Left renal cortex interstitium (tissue), 4 donors: Measurements from ENCODE around the gene NCOA3. TPM values are rescaled to one million over a fixed set of nuclear protein-coding genes. Genes with fewer than 3 reads are reported as not detected.
"Not testable (repeated sequence)": the region's sequence is repeated elsewhere in the genome, so short reads cannot be mapped to it uniquely, and the experiment has no call there.

ENCODE experiments used
- DNase-seq, 4 donors: peaks; one replicate each; pipeline ENCODE4 v3.0.0-alpha.2; 2013; ENCODE audit warnings: low read depth in 4 of 4, low spot score in 2 of 4, missing footprints in 1 of 4
- polyA plus RNA-seq, 4 donors: library from polyadenylated mRNA; unstranded; fragments of 120-200 nt; gene quantifications; one replicate each; pipeline ENCODE4 v1.2.1, GENCODE V29; 2013; ENCODE audit not compliant: insufficient read length in 4 of 4

The NCOA3 gene
- polyA plus RNA-seq, 4 donors: 29.9 to 38.9 (median 37.7) TPM

DNA sequence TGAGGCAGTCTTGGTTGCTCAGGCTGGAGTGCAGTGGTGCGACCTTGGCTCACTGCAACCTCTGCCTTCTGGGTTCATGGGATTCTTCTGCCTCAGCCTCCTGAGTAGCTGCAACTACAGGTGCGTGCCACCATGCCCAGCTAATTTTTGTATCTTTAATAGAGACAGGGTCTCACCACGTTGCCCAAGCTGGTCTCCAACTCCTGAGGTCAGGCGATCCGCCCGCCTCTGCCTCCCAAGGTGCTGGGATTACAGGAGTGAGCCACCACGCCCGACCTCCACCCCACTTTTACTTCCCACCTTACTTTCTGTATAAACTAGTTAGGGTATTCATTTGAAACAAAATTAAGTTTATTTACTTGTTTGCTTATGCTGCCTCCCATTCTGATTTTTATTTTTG lies 86.5 kb downstream of the NCOA3 start:
- no peak for DNase-seq

DNA sequence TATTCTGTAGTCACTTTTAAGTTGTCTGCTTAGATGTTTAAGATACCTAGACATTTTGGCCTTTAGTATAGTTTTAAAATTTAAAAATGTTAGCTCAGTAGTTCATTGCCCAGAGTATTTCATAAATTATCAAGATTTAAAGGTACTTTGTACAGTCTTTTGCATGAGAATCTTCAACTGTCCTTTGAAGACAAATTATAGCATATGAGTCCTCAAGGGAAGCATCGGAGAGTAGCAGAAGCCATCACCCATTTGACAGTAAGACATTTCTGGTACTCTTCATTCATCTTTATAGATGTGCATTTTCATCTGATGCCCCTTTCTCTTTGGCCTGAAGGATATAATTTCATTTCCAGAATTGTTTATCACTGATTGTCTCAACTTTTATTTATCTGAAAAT lies 89.5 kb downstream of the NCOA3 start:
- no peak for DNase-seq

DNA sequence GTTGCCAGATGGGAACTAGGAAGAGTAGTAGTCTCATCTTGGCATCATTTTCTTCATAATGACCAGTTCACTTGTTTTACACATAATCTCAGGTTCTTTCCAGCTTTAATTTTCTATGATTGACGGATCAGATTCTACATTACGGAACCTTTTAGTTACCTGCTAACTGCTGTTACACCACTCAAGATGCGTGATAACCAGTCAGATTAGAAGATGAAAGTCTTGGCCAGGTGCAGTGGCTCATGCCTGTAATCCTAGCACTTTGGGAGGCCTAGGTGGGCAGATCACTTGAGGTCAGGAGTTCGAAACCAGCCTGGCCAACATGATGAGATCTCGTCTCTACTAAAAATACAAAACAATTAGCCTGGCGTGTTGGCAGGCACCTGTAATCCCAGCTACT lies 92.5 kb downstream of the NCOA3 start:
- no peak for DNase-seq

DNA sequence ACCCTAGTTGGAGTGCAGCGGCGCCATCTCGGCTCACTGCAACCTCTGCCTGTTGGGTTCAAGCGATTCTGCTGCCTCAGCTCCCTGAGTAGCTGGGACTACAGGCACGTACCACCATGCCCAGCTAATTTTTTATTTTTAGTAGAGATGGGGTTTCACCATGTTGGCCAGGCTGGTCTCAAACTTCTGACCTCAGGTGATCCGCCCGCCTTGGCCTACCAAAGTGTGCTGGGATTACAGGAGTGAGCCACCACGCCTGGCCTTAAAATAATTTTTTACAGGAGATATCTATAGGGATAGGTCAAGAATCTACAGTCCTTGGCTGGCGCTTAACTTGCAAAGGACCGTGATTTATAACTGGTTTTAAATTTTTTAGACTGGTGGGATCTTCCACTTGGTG lies 93.5 kb downstream of the NCOA3 start:
- not testable (repeated sequence) for DNase-seq

DNA sequence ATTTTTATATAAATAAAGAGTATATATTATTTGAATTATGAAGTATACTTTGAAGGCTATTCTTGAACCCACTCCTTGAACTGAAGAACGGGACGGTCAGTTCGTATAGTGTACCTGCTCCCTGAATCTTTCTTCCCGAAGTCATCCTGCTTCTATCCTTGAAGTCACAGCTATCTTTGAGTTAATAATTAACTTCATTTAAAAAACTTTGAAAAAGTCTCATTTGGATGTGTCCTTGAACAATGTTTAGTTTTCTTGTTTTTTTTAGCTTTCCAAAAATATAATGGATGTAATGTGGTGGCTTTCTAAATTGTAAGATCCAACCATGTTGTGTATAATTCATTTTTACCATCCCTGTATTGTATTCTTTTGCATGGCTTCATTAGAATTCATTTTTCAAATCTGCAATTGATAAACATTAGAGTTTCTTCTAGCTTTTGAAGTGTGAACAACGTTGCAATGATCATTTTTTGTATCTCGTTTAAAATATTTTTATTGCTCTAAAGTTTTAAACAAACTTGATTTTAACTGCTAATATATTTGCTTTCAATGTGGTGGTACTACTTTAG lies 94.4 kb downstream of the NCOA3 start:
- DNase-seq: no peak

DNA sequence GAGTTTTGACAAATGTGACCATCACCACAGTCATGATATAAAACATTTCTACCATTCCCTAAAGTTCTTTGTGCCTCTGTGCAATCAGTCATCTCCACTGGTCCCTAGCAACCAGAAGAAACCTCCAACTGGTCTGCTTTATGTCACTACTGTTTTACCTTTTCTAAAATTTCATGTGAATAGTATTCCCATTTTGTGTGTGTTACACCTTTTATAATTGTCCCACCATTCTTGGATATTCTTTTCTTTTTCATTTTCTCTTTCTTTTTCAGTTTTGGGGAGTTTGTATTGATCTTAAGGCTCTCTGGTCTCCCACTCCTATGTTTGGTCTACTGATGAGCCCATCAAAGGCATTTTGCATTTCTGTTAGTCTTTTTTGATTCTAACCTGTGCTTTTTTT lies 95.4 kb downstream of the NCOA3 start:
- no peak for DNase-seq

DNA sequence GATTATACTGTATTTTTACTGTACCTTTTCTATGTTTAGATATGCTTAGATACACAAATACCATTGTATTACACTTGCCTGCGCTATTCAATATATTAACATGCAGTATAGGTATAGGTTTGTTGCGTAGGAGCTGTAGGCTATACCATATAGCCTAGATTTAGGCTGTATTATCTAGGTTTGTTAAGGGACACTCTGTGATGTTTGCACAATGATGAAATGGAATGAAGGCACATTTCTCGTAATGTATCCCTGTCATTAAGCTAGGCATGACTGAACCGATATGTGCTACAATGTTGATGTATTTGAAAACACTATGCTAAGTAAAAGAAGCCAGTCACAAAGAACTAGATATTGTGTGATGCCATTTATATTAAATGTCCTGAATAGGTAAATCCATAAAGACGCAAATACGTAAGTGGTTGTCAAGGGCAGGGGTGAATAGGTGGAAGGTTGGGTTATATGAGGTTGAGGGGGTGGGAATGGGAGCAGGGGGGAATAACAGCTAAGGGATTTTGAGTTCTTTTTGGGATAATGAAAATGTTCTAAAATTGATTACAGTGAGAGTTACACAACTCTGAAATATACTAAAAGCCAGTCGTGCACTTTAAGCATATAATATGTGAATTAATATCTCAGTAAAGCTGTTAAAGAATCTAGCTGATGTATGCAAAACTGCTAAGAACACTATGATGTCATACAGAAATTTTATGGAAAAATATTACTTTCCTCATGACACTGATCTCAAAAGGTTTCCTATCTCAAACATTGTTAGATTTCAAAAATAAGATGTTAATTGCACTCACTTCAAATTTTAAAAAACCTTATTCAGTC lies 97.4 kb downstream of the NCOA3 start:
- no peak for DNase-seq

DNA sequence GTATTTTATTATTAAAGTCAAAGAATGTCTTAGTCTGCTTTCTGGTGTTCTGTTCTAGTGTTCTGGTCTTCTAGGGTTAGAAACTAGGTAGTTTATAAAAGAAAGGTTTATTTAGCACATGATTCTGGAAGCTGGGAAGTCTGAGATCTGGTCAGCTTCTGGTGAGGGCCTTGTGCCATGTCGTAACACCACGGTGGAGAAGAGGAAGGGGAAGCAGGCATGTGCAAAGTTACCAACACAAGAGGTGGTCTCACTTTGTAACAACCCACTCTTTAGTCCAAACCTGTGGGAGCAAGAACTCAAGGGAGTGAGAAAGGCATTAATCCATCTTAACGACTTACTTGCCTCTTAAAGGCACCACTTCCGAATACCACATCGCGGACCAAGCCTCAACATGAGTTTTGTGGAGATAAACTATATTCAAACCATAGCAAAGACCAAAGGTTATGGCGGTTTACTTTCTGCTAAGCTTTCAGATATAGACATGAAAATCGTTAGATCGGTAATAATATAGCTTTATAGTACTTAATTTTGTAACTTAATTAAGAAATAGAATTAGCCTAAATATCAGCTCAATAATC lies 99.4 kb downstream of the NCOA3 start:
- no peak for DNase-seq

DNA sequence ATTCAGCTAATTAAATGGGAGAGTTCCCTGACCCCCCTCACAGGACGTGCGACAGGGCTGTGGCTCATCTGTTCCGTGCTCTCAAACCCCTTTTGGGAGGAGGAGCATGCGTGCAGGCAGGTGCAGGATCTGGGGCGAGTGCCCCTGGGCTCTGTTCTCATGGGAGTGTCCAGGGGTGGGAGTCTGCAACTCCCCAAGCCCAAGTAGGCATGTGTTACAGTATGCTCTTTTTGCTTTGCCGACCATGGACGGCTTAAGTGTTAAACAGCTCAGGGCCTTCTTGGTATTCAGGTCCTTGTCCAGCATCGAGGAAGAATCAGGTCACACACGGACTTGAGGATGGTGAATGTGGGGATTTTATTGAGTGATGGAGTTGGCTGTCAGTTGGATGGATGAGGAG lies 101.6 kb downstream of the NCOA3 start:
- no peak for DNase-seq

DNA sequence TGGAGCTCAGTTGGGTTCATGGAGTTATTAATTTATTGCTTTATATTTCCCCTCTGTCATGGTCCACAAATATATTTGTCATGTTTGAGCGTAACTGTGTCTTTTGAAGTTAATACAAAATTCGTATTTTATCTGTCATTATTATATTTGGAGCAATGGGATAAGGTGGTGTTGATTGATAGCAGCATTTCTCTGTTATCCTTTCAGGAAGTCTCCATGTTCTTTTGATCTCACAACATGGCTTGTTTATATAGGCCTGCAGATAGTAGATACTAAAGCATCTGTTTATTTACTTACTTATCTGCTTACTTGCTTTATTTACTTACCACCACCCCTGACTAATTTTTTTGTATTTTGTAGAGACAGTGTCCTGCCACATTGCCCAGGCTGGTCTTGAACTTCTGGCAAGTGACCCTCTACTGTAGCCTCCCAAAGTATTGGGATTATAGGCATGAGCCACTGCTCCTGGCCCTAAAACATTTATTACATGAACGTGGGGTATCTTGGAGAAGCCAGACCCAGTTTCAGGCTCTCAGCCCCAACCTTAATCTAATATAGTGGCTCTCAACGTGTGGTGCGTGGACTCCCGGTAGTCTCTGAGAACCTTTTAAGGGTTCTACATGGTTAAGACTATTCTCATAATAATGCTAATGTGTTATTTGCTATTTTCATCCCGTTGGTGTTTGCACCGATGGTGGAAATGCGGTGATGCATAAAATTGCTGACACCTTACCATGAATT lies 104.2 kb downstream of the NCOA3 start:
- no peak for DNase-seq

DNA sequence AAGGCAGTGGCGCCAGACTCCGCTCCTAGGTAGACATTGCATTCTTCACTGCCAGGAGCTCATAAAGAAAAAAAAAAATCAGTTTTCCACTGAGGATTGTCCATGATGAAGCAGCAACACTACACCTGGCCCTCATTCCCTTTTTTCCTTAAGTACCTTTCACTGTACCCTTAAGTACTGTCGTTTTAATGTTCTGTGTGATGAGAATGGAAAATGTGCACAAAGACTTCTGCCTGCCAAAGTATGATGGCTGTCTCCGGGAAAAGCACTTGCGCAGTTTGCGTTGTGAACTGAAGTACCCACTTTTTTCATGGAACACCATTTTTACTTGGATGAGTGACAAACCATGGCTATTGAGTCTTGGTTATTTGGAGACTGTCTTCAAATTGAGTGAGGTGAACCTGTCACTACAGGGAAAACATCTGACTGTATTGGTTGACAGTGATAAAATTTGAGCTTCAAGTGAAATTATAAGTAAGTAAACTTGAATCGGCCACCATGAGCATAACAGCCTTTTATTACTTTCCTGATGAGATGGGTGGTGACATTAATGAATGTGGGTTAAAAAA lies 104.8 kb downstream of the NCOA3 start:
- DNase-seq: no peak

DNA sequence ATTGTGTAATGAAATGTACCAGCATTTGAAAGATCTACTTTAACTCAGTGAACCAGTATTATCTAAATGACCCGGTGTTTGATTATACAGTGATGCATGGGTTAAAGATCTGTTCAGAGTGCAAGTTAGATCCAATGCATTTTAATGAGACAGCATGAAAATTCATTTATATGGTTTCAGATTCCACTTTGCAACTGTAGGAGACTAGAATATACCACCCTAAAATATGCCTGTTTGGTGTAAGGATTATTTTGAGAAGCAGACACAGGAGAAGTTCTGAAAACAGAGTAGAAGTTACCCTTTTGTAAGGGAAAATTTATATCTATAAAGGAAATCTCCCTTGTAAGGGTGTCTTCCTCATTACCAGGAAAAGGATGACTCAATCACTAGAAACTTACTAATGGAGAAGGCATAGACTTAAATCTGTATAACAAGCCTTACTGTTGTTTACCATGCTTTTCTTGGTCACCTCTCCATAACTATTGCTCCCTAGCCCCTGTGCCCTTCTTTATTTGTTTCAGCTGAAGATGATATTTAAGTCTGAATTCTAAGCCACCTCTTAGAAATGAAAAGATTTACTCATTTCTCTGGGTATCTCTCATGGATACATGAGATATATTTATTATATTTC lies 105.4 kb downstream of the NCOA3 start:
- DNase-seq: no peak

DNA sequence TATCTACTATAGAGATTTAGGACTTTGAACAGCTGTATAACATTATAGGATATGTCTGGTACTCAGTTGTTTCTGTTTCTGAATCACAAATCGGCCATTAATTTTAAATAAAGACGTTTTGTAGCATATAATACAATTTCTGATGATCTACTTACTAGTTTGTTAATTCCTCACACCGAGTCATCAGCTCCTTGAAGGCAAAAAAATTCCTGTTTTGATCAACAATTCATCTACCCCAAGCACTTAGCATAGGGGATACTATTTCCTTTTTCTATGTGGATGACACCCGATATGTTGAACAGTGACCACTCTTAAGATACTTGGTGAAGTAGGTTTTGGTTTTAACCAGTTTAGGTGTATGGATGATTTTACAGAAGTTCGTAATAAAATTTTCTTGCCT lies 107.3 kb downstream of the NCOA3 start:
- no peak for DNase-seq

DNA sequence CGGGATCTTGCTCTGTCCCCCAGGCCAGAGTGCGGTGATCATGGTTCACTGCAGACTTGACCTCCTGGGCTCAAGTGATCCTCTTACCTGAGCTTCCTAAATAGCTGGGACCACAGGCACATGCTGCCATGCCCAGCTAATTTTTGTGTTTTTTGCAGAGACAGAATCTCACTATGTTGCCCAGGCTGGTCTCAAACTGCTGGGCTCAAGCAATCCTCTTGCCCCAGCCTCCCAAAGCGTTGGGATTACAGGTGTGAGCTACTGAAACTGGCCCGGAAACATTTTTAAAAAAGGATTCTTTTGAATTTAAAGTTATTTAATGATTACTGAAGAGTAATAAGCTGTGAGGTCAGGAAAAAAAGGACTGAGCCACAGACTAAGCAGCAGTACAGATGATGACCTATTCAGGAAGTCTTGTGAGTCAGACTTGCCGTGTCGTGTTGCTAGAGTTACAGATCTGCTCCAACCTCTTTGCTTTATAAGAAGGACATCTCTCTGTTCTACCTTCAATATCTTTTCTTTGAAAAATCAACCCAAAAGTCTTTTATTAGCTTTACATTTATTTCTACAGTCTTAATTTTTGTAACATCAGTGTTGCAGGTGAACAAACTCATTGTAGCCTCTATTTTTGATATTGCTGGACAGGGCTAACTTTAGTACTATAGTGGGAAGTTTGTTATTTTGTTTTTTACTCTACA lies 108.7 kb downstream of the NCOA3 start:
- DNase-seq: no peak

DNA sequence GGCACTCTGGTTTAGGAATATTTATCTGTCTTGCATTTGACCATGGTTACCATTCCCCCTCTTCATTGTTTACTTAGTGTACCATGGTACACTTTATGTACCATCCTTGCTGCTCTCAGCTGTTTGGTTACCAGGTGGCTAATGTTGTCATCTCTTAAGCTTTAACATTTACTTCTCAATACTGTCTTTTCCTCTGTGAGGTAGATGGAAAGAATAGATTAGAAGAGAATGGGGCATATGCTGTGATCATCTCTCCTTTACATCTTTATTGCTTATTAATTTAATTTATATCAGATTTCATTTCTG lies 109.2 kb downstream of the NCOA3 start:
- no peak for DNase-seq

DNA sequence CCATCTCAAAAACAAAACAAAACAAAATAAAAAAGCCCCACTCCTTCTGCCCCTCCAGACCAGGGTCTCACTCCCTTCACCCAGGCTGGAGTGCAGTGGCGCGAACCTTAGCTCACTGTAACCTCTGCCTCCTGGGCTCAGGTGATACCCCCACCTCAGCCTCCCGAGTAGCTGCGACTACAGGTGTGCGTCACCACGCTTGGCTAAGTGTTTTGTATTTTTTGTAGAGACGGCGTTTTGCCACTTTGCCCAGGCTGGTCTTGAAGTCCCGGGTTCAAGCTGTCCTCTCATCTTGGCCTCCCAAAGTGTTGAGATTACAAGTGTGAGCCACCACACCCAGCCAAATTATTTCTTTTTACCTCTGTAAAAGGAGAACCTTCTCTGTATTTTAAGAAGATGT lies 110.1 kb downstream of the NCOA3 start:
- no peak for DNase-seq

DNA sequence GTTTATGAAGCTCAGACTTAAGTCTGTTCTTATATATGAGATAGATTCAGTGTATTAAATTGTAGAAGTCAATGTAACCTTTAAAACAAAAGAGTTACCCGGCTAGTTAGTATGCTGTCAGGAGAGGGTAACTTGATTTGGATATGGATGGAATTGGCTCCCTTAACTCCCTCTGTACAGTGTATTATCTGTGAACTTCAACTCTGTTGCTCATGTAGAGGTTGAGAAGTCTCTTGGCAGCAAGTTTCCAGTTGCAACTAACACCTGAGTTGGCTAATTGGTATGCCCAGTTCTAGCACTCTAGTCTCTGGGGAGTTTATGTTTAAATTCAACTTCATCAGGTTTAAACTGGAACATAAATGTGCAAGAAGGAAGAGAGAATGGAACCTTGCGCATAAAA lies 111.0 kb downstream of the NCOA3 start:
- no peak for DNase-seq

DNA sequence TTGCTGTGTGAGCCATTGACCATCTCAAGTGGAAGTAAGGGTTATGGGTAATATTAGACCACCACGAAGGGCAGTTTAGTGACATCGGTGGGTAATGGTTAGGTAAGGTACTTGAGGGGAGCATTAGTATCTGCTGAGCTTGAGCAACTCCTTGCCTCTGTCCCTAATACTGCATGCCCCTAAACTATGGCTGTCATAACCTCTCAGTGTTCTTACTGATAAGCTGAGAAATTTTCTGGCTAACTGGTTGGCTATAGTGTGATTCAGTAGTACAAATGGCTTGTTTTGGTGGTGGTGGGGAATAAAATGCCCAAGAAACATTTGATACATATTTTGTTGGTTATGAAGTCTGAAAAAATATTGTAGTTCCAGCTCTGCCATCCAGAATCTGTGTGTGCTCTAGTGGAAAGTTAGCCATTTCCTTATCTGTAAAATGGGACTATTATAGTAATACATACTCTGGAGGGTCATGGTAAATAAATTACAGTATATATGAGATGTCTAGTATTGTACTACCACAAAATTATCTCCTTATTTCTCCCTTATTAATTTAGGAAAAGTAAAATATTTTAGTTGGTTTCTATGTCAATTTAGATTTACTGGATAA lies 113.1 kb downstream of the NCOA3 start:
- no peak for DNase-seq

DNA sequence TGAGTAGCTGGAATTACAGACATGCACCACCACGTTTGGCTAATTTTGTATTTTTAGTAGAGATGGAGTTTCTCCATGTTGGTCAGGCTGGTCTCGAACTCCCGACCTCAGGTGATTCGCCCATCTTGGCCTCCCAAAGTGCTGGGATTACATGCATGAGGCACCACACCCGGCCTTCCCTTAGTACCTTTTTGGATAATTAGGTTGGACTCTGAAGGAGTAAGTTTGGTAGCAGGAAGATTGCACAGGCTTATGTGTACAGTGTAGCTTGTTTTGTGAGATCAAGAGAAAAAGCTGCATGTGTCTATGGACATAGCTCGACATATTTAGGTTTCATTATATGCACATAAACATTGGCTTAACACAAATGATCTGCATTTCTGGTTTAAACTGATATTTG lies 116.8 kb downstream of the NCOA3 start:
- DNase-seq: no peak
